Neural progenitor cell (in vitro differentiated cells): Measurements from ENCODE around the gene OPHN1.

ENCODE experiments used
- EZH2 ChIP-seq: fragments of 200-600 bp; sonication (generic); IDR thresholded peaks from 2 replicates; pipeline ENCODE4 v1.6.1; 2017; ENCODE audit warnings: antibody characterized with exemption, mild to moderate bottlenecking, moderate library complexity
- EZH2phosphoT487 ChIP-seq: fragments of 200-600 bp; sonication (generic); IDR thresholded peaks from 2 replicates; pipeline ENCODE4 v1.6.1; 2017; ENCODE audit warnings: antibody characterized with exemption
- TF ChIP-seq, protein P1 (sequence below): fragments of 200-600 bp; sonication (generic); IDR thresholded peaks from 2 replicates; pipeline ENCODE4 v1.5.1; 2017; ENCODE audit warnings: antibody characterized with exemption, mild to moderate bottlenecking

DNA sequence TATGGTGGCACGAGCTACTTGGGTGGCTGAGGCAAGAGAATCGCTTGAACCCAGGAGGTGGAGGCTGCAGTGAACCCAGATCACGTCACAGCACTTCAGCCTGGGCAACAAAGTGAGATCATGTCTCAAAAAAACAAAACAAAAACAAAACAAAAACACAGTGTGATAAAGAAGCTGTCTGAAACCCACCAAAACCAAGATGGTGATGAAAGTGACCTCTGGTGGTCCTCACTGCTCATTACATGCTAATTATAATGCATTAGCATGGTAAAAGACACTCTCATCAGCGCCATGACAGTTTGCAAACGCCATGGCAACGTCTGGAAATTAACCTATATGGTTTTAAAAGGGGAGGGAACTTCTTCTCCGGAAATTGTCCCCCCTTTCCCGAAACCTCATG is 29.4 kb upstream of the OPHN1 start:
- TF ChIP-seq, protein P1, sequence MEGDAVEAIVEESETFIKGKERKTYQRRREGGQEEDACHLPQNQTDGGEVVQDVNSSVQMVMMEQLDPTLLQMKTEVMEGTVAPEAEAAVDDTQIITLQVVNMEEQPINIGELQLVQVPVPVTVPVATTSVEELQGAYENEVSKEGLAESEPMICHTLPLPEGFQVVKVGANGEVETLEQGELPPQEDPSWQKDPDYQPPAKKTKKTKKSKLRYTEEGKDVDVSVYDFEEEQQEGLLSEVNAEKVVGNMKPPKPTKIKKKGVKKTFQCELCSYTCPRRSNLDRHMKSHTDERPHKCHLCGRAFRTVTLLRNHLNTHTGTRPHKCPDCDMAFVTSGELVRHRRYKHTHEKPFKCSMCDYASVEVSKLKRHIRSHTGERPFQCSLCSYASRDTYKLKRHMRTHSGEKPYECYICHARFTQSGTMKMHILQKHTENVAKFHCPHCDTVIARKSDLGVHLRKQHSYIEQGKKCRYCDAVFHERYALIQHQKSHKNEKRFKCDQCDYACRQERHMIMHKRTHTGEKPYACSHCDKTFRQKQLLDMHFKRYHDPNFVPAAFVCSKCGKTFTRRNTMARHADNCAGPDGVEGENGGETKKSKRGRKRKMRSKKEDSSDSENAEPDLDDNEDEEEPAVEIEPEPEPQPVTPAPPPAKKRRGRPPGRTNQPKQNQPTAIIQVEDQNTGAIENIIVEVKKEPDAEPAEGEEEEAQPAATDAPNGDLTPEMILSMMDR: peak; percentile 61
- TF ChIP-seq EZH2 (no peak), EZH2phosphoT487 (no peak)
